NCI-H774 (cell line): Measurements from ENCODE around the gene POU3F1.
"Not testable (repeated sequence)": the region's sequence is repeated elsewhere in the genome, so short reads cannot be mapped to it uniquely, and the experiment has no call there.

Experiments used
- DNase-seq: peaks from one replicate; lab custom pipeline; 2025; lab: John Stamatoyannopoulos, UW

POU3F1 gene

DNA sequence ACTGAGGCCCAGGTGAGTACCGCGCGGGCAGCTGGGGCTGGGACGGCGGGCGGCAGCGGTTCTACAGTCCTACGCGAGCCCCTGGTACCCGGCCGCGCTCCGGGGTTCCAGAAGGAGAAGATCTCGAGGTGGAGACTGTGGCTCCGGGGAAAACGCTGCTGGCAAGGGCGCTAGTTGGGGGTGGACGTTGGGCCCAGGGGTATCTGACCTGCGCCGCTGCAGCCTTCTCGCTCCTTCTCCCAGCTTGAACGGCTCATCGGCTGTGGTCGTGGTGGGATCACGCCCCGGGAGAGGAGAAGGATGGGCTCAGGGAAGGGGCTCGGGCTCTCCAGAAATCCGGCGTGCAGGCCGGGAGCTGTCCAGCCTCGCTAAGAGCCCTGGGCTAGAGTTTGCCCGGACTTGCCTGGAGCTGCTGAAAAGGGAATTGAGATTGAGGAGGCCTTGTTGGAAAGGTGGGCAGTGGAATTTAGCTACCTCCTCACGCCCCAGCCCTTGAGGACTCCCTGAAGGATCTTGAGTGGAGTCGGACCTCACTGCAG lies 1.1 kb upstream of the POU3F1 start:
- DNase-seq, result no peak

DNA sequence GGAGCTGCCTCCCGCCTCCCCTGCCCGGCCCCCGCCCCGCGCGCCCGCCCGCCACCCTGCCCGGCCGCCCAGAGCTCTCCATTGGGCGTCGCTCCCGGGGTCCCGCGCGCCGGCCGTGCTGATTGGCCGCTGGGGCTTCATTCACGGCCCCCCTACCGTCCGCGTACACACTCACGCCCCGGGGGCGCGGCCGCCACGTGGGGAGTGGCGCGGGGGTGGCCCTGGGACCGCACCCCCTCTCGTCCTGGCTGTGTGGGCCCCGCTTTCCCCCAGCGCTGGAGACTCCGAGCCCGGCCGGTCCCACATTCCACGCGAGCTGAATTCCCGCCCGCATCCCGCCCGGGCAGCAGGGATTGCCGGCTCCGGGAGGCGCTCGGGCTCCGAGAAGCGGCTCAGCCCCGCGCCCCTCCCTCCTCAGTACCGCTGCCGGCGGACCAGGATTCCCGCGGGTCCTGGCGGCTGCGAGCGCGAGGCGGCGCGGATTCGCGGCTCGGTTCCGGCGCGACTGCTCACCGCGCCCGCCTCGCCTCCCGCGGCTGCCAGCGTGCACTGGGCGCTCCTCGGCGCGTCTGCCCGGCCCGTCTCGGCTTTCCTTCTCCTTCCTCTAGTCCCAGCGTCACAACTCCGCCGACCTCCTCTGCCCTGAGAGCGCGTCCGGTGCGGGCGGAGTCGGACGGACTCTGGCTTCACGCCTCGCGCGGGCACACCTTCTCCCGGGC lies 450 bp upstream of the POU3F1 start:
- peak; percentile 94 for DNase-seq

DNA sequence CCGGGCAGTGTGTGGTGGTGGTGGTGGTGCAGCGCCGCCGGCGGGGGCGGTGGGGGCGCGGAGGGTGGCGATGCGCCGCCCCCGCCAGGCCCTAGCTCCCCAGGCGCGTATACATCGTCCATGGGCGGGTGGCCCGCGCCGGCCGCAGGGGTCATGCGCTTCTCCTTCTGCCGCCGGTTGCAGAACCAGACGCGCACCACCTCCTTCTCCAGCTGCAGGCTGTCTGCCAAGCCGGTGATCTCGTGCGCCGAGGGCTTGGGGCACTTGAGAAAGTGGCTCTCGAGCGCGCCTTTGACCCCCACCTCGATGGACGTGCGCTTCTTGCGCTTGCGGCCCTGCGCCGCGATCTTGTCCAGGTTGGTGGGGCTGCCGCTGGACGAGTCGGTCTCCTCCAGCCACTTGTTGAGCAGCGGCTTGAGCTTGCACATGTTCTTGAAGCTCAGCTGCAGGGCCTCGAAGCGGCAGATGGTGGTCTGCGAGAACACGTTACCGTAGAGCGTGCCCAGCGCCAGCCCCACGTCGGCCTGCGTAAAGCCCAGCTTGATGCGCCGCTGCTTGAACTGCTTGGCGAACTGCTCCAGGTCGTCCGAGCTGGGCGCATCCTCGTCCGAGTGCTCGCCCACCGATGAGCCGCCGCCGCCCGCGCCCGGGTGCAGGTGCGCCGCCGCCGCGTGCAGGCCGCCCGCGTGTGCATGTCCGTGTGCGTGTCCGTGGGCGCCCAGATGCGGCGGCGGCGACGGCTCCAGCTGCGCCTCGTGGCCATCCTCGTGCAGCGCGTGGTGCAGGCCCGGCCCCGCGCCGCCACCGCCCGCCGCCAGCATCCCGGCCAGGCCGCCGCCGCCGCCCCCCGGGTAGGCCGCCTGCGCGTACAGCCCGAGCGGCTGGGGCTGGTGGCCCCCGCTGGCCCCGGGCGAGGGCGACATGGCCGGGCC lies 926 bp downstream of the POU3F1 start:
- no peak for DNase-seq

DNA sequence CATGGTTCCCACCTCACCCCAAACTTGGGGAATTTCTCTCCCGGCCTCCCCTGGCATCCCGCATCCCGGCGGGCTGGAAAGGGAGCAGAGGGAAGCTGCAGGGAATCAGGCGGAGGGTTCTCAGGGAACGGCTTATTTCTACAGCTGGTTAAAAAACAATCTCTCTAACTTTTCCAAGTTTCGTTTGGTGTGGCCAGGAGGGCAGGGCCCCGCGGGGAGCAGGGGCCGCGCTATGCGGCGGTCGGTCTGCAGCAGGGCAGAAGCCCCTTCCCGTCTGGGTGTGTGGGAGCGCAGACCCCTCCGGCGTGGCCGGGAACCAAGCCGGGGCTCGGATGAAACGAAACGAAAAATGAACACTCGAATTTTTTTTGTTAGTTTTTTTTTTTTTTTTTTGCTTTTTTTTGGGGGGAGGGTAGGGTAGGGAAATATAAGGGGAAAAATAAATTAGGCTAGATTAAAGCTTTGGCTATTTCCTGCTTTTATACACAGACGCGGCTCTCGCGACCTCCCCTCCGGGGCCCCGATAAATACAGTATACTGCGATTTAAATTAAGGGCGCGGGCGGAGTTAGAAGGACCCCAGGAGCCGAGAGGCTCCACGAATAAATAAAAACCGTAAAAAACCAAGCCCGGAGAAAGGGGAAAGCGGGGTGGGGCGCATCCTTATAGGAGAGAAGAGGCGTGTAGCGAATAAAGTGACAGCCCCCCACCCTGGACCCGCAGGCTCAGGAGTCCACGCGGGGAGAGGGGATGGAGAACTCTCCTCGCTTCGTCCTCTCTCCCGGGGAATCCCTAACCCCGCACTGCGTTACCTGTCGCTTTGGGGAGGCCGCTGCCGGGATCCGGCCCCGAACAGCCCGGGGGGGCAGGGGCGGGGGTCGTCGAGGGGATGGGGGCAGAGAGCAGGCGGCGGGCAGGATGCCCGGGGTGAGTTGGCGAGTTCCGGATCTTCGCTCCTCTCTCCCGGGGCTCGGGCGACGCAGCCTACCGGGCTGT lies 2.1 kb downstream of the POU3F1 start:
- no peak for DNase-seq

DNA sequence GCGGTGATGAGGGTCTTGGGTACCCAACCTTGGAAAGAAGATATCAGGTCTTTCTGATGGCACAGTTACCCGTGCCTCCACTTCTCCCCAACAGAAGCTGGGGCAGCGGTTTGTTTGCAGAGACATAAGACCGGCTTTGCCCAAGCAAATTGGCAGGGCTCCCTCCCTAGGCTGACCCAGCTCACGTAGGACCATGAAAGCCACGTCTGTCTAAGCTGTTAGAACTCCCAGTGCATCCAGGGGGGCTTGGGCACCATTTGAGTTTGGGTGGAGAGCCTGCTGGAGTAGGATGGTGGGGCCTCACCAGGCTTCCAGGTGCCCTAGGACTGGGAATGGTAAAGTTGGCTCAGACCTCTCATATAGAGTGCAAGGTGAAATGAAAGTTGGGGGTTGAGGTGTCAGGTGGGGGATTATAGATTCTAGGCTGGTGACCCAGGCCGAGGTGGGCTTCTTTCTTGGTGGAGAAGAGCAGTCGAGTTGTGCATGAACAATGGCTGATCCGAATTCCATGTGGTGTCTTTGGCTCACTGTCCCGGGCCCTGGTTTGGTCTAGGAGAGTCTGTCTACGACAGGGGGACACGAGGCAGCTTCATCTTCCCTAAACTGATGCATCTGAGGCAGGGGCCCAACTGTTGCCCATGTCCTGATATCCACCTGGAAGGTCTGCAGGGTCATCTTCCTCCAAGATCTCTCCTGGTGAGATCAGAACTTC lies 3.4 kb downstream of the POU3F1 start:
- DNase-seq, result no peak

DNA sequence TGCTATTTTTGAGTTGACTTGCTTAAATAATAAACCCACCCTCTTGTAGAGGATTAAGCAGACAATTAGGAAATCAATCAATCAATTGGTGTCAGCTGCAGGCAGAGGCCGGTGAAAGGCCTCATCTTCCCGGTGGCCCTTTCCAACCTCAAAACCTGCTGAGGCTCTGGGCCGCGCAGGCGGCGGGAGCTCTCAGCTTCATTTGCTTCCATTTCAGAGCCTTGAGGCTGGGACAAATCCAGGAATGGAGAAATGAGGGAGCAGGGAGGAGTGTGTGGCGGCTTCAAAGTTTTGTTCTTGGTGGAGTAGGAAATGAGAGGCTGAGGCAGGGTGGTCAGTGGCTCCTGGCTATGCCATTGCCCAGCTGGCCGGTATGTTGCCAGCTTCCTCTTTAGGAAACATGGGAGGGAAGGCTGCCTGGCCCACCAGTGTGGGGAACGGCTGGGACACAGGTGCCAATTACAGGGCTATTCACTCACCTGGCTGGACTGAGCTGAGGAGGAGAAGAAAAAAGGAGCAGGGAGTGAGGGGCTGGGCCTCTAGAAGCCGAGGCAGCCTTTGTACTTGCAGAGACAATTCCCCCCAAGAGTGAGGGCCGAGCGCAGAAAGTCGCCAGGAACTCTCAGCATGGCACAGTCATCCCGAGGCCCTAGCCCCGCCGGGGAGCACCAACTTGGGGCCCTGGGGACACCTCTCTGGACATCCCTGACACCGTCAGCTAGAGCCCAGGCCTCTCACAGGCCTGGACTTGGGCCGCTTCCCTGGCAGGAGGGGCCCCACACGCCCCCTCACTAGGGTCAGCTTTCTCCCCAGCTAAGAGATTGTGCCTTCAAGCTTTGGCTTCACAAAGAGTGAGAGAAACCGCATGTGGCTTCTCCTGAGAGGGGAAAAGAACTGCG lies 4.4 kb downstream of the POU3F1 start:
- DNase-seq, result no peak

DNA sequence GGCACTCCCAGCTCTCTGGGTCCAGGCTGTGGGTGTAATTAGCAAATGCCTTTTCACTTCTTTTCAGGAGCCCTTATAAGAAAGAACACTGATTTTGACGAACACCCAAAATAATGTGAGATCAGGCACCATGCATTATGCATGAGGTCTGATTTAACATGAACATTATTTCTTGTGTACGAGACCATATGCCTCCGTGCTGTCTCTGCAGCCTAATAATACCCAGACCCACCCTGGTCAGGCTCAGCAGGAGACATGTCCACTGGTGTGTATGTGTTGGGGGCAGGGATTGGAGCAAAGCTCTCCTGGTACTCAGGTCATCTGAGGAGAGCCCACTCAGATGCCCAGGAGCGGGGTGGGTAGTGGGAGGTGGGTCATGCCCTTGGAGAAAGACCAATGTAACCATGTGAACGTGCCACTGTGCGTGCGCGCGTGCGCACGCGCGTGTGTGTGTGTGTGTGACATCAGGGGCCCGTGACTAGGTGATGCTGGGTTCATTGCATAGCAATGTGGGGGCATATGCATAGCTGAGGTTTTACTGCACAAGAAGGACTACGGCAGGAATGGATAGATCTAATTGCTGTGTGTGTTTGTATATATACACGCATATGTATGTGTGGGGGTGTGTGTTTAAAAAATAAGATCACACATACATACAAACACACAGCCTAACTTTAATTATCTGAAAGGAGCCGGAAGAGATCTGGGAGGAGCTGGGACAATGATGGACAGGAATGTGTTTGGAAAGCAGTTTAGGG lies 7.1 kb downstream of the POU3F1 start:
- no peak for DNase-seq

DNA sequence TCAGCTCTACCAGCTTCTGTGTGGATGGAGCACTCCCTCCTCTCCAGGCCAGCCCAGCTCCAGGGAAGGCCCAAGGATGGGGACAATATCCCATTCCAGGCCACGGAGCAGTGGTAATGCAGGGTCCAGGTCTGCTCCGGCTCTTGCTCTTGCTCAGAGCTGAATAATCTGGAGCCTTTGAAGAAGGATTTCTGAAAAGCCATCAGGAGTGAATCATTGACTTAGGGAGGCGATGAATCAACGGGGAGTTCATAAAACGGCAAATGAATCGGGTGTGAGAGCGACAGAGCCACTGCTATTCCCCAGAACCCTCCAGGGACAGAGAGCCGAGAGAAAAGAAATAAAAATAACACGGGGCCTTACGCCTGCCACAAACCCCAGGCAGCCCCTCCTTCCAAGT lies 7.7 kb downstream of the POU3F1 start:
- DNase-seq, result no peak

DNA sequence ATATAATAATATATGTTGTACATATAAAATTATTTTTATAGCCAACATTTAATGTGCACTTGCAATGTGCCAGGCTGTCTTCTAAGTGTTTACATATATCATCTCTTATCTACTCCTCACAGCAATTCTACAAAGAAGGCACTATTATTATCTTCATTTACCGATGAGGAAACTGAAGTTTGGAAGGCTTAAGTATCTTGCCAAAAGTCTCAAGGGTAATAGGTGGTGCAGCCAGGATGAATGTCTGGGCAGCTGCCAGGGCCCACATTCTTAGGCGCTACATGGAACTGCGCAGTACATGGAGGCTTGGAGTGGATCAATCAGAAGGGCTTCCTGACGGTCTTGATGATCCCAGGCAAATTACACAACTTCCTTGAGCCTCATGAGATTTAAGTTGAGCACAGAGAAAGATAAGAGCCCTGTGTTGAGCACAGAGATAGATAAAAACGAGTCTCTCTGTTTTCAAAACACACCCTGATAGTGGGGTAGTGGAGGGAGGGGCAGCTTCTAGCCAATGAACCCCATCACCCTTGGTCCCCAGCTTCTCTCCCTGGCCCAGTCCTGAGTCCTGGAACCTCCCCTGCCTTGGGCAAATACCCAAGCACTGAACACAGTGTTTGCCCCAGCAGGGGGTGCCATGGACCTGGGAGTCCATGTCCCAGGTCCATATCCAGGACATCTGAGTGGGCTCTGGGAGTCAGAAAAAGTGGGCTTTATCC lies 9.2 kb downstream of the POU3F1 start:
- DNase-seq, result no peak

DNA sequence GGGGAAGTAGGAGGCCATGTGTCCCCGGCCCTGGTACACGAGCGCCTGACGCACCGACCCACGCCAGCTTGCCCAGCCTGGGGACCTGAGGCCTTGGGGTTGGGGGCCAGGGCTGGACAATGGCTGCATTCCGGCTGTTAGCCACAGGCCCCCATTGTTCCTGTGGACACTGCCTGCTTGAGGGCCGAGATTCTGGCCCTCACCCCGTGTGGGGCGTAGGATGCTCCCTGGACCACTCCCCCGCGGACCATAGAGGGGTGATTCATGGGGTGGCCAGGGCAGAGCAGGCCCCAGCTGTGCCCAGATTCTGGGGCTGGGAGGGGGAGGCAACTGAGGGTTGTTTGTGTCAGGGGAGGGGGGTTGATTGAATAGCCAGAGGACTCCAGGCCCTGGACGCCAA lies 11.7 kb downstream of the POU3F1 start:
- no peak for DNase-seq

DNA sequence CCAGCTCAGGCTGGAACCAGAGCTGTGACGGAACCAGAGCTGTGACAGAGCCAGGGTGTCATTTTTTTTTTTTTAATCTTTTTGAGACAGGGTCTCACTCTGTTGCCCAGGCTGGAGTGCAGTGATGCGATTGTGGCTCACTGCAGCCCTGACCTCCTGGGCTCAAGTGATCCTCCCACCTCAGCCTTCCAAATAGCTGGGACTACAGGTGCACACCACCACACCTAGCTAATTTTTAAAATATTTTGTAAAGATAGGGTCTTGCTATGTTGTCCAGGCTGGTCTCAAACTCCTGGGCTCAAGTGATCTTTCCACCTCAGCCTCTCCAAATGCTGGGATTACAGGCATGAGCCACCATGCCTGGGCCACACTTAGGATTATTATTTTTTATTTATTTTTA lies 13.6 kb downstream of the POU3F1 start:
- not testable (repeated sequence) for DNase-seq

DNA sequence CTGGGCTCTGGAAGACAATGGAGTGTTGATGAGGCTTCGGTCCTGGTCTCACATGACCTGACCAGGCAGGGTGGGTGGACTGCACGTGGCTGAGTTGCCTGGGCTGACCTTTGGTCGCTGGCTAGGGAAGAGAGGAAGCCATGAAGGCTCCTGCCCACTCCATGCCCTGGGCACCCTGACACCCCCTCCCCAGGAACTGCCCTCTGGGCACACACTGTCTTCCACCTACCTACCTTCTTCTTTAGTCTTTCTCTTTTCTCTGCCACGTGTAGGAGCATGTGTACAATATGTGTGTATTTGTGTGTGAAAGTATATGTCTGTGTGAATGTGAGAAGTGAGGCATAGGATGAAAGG lies 15.1 kb downstream of the POU3F1 start:
- DNase-seq, result no peak

DNA sequence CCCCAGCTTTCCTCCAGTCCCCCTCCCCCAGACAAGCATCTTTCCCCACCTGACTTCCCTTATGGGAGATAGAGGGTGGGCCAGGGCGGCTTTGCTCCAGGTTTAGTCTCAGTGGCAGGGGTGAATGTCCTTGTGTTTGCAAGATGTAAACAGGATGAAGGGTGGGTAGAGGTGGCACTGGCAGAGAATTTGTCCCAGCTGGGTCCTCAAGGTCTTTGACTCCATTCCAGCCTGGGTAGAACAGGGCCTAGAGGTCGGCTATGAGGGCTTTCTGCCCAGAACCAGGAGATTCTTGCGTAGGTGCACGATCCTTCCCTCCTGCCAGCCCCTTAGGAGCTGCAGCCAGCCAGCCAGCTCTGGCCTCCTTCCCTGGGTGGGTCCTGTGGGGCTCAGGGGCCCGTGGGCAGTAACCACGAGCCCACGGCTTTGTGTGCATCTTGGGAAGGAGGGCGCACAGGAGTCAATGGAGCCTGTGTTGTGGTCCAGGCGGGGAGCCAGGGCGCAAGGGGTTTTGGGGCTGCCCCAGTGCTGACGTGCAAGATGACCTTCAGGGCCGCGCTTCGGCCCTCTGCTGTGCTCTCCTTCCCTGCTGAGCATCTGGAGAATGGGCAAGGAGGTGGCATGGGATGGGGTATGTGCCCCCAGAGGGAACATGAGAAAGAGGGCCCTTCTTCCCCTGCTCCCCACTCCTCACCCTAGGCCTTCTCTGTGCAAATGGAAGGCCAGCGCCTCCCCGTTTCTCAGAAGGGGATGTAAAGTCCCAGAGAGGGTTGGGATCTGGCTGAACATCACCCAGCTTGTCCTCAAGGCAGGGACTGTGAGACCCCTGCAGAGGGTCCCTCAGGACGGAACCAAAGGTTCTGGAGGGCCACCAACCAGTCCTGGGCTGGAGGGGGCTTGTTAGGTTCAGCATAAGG lies 15.7 kb downstream of the POU3F1 start:
- no peak for DNase-seq

DNA sequence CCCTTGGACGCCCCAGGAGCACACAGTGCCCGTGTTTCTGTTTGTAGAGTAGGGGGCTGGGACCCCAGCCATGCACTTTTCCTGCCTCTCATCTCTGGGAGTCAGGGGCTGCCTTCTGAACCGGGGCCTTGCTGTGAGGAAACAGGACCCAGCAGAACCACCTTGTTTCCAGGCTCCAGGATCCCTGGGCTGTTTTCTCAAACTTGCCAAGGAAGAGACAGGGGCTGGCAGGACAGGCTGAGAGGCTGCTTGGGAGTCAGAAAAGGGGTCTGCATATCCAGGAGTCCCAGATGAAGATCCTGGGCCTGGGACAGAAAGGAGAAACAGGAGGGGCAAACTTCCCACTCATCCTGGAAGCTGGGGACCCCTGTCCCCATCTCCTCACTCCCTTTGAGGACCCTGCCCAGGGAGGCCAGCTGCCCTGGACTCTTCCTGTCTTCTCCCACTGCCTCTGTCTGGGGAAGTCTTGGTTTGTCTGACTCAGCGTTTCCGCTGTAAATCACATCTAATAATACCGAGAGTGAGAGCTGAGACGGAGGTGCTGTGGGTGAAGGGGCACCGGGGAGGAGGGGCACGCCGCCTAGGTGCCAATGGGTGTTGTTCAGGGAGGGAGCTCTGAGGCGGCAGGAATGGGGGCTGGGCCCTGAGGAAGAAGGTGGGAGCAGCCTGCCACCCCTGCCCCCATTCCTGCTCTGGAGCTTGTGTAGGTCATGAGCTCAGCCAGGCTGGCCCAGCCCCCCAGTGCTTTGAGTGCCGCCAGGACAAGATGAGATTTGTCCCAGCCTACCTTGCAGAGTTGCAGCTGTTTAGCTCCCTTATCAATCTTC lies 16.7 kb downstream of the POU3F1 start:
- DNase-seq, result no peak

DNA sequence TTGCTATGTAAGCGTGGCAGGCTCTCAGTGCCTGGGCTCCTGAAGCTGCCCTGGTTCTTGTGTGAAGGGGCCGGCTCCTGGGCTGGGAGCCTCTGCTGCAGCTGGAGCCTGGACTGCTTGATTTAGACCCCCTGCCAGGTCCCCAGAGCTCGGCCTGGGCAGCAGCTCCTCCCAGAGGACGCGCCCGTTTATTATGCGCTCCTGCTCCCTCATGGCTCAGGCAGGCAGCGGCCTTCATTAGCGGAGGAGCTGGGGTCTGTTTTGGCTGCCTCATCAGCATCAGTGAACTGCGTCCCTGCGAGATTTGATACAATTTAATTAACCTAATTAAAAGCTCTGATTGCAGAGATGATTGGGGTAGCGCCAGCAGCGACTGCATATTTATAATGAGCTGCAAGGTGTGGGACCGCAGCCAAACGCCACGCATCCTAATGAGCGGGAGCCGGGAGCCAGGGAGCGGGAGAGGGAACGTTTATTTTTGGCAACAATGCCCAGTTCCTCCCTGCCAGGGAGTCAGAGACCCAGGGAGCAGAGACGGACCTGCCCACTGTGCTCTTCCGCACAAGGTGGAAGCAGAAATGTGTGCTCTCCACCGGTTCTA lies 17.4 kb downstream of the POU3F1 start:
- peak; percentile 50 for DNase-seq

DNA sequence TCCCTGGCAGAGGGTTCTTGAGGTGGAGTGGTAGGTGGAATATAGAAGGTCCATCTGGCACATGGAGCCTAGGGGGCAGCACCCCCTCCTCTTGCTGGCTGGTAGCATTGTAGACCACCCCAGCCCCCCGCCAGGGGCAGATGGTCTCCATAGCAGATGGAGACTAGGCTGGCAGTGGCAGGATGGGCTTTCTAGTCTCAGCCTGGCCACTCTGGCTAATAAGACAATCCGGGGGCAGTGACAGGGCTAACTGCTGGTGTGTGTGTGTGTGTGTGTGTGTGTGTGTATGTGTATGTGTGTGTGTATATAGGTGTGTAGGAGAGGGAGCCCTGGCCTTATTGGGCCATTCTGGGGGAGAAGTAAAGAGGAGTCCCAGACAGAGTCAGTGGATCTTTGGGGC lies 17.9 kb downstream of the POU3F1 start:
- DNase-seq, result no peak
